Hepatocyte (in vitro differentiated cells): ENCODE measurements around the gene RNF17. TPM values are rescaled to one million over a fixed set of nuclear protein-coding genes. Genes with fewer than 3 reads are reported as not detected.
A peak's percentile ranks its signal among the peaks of the same experiment; 100 is the strongest.

Experiments
- DNase-seq: peaks from one replicate; pipeline ENCODE4 v3.0.0-alpha.2; 2016; ENCODE audit warnings: low spot score
- H2AFZ ChIP-seq: fragments of 200-600 bp; sonication (generic); 2 replicates; pipeline ENCODE4 v1.6.0; 2016; ENCODE audit warnings: antibody characterized with exemption, mild to moderate bottlenecking
- H3K27ac ChIP-seq: fragments of 200-600 bp; sonication (generic); 2 replicates; pipeline ENCODE4 v1.5.1; 2016; ENCODE audit warnings: mild to moderate bottlenecking
- H3K27me3 ChIP-seq: fragments of 200-600 bp; sonication (generic); 2 replicates; pipeline ENCODE4 v1.6.1; 2016
- H3K36me3 ChIP-seq: fragments of 200-600 bp; sonication (generic); replicated peaks from 2 replicates; pipeline ENCODE4 v1.5.1; 2016; ENCODE audit warnings: low read depth; ENCODE audit not compliant: insufficient read depth
- H3K4me1 ChIP-seq: fragments of 200-600 bp; sonication (generic); 2 replicates; pipeline ENCODE4 v1.5.1; 2016; ENCODE audit warnings: mild to moderate bottlenecking, moderate library complexity; ENCODE audit not compliant: insufficient read depth
- H3K4me2 ChIP-seq: fragments of 200-600 bp; sonication (generic); 2 replicates; pipeline ENCODE4 v1.6.0; 2016
- H3K4me3 ChIP-seq: fragments of 200-600 bp; sonication (generic); 2 replicates; pipeline ENCODE4 v1.5.1; 2016; ENCODE audit warnings: mild to moderate bottlenecking
- H3K79me2 ChIP-seq: fragments of 200-600 bp; sonication (generic); 2 replicates; pipeline ENCODE4 v1.6.0; 2017; ENCODE audit warnings: mild to moderate bottlenecking
- H3K9me2 ChIP-seq: fragments of 200-600 bp; sonication (generic); replicated peaks from 2 replicates; pipeline ENCODE4 v1.6.0; 2017; ENCODE audit warnings: mild to moderate bottlenecking; ENCODE audit not compliant: insufficient read depth
- H3K9me3 ChIP-seq: fragments of 200-600 bp; sonication (generic); 2 replicates; pipeline ENCODE4 v1.5.1; 2016; ENCODE audit warnings: low read depth, mild to moderate bottlenecking
- H4K20me1 ChIP-seq: fragments of 200-600 bp; sonication (generic); 2 replicates; pipeline ENCODE4 v1.6.0; 2016; ENCODE audit warnings: mild to moderate bottlenecking; ENCODE audit not compliant: insufficient read depth, poor library complexity, severe bottlenecking
- EZH2 ChIP-seq: fragments of 200-600 bp; sonication (generic); IDR thresholded peaks from 2 replicates; pipeline ENCODE4 v1.6.1; 2016; ENCODE audit warnings: antibody characterized with exemption, mild to moderate bottlenecking, borderline replicate concordance
- EZH2phosphoT487 ChIP-seq: fragments of 200-600 bp; sonication (generic); IDR thresholded peaks from one replicate; pipeline ENCODE4 v1.6.1; 2018; ENCODE audit warnings: antibody characterized with exemption, mild to moderate bottlenecking, low read depth, moderate library complexity; ENCODE audit not compliant: unreplicated experiment, severe bottlenecking
- WGBS: methylation state at CpG from one replicate; pipeline ENCODE4 v1.1.6; 2016; ENCODE audit warnings: low lambda C conversion rate; ENCODE audit errors: missing lambda C conversion rate; 5-methylcytosine and 5-hydroxymethylcytosine counted together
- polyA plus RNA-seq: library from polyadenylated mRNA; unstranded; fragments of >200 nt; fragmentation: Nextera tagmentation; extraction: Ambion mirVana; gene quantifications from 2 replicates; pipeline ENCODE4 v1.2.1, GENCODE V29; 2016
- total RNA-seq: library from RNA; depleted of rRNA; stranded (reverse); fragments of >200 nt; gene quantifications from 2 replicates; pipeline ENCODE4 v1.2.3, GENCODE V29; 2014
- TF ChIP-seq, protein P1 (sequence below): fragments of 200-600 bp; sonication (generic); IDR thresholded peaks from 2 replicates; pipeline ENCODE4 v1.5.1; 2016; ENCODE audit warnings: antibody characterized with exemption, mild to moderate bottlenecking; ENCODE audit not compliant: poor library complexity

Gene RNF17
- total and polyA plus RNA-seq, 2 experiments from 2014 or later = not detected

DNA sequence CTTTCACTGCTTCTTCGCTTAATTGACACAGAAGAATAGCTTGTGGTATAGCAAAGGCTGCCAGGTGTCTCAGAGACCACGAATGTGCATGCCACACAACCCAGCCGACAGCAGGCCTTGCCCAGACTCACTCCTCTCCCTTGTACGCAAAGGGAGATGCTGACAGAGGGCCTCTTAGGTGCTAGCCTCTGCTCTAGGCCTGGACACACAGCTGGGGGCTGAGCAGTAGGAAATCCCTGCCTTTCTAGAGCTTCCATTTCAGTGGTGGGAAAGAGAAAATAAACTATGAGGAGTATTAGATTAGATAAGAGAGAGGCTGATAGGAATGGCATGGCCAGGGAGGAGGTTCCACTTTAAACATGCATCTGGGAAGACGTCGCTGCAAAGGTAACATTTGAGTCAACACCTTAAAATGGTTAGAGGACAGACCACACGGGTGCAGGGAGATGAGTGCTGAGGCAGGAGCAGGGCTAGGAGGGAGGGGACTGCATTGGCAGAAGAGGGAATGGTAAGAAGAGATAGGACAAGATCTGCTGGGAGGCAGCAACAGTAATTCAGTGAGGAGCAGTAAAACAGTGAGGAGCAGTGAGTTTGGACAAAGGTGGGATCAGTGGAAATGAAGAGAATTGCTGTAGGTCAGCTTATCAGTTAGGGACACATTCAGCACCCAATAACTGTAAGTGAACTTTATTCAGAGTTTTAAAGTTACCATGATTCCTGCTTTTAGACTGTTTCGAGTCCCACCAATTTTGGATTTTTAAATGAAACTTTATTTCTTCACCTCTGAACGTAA lies 100.0 kb downstream of the RNF17 start:
- H3K27me3 ChIP-seq = no peaks in the 10 kb centered on the region
- H3K79me2 ChIP-seq = no peaks in the 10 kb centered on the region
- DNase-seq = no peak
- H2AFZ ChIP-seq = no peak overlapping the region
- H3K4me1 ChIP-seq = no peaks in the 10 kb centered on the region
- no peak overlapping the region for H3K4me2 ChIP-seq
- H3K9me2 ChIP-seq = no peaks in the 10 kb centered on the region
- TF ChIP-seq EZH2 (no peak), EZH2phosphoT487 (no peak)
- TF ChIP-seq, protein P1, sequence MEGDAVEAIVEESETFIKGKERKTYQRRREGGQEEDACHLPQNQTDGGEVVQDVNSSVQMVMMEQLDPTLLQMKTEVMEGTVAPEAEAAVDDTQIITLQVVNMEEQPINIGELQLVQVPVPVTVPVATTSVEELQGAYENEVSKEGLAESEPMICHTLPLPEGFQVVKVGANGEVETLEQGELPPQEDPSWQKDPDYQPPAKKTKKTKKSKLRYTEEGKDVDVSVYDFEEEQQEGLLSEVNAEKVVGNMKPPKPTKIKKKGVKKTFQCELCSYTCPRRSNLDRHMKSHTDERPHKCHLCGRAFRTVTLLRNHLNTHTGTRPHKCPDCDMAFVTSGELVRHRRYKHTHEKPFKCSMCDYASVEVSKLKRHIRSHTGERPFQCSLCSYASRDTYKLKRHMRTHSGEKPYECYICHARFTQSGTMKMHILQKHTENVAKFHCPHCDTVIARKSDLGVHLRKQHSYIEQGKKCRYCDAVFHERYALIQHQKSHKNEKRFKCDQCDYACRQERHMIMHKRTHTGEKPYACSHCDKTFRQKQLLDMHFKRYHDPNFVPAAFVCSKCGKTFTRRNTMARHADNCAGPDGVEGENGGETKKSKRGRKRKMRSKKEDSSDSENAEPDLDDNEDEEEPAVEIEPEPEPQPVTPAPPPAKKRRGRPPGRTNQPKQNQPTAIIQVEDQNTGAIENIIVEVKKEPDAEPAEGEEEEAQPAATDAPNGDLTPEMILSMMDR = no peak
- H3K9me3 ChIP-seq = no peaks in the 10 kb centered on the region
- WGBS = 74% methylated on average over 9 of the region's 9 CpGs
- no peaks in the 10 kb centered on the region for H3K36me3 ChIP-seq
- H4K20me1 ChIP-seq = no peaks in the 10 kb centered on the region
- no peak overlapping the region for H3K4me3 ChIP-seq
- no peak overlapping the region for H3K27ac ChIP-seq

DNA sequence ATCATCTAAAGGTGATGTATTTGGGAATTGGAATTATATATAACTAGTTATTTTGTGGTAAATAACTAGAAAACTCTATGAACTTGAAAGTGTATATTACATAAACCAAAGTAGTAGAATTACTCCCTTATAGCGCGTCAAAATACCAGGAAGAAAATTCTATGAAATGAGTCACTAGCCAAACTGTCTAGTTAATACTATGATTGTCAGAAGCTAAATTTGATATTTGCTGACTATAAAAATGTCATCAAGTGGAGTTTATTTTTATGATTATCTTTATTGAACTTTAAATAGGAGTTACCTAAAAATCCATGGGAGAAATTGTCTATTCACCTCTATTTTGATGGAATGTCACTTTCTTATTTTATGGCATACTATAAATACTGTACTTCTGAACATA lies 100.6 kb downstream of the RNF17 start:
- Histone ChIP-seq H3K79me2 (no peaks in the 10 kb centered on the region), H3K4me3 (no peak overlapping the region), H3K36me3 (no peaks in the 10 kb centered on the region), H2AFZ (no peak overlapping the region), H3K9me2 (no peaks in the 10 kb centered on the region), H3K27me3 (no peaks in the 10 kb centered on the region), H3K9me3 (no peaks in the 10 kb centered on the region), H3K4me2 (no peak overlapping the region), H3K27ac (no peak overlapping the region), H4K20me1 (no peaks in the 10 kb centered on the region), H3K4me1 (no peaks in the 10 kb centered on the region)
- no peak for DNase-seq
- WGBS = 95% methylated on average over 2 of the region's 2 CpGs
- TF ChIP-seq, protein P1 = no peak
- TF ChIP-seq EZH2phosphoT487 (no peak), EZH2 (no peak)

DNA sequence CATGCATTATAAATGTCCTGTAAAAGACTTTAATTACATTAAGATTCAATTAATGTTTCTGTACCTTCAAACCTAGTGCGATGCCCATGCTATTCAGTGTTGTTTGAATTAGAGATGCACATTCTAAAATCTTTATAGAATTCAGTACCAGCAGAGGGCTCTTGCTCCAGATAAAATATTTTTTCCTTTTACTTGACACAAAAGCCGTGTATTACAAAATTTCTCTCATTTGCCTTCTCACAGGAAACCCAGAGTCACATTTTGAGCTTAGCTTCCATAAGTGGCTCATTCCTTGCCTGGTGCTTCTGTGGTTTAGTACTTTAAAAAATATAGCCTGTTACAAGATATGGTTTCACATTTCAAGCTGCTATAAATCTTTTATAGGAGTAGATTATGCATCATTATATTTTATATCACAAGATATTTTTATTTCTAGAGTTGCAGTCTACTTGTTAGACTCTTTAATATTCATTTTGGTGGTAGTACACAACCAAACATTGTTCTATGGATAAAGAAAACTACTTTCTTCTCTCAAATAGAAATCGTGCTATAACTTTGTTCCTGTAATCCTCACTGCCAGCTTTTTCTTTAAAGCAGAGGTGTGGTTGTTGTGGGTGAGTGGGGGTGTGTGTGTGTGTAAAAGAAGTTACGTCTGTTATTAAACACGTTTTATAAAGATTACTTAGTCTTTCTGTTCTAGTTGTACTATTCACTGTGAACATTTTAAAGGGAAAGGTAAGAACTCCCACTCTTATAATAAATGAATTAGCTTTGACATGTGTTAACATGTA lies 101.4 kb downstream of the RNF17 start:
- H4K20me1 ChIP-seq = no peaks in the 10 kb centered on the region
- 67% methylated on average over 5 of the region's 5 CpGs for WGBS
- no peak for DNase-seq
- H3K9me2 ChIP-seq = no peaks in the 10 kb centered on the region
- no peaks in the 10 kb centered on the region for H3K27me3 ChIP-seq
- H3K36me3 ChIP-seq = no peaks in the 10 kb centered on the region
- no peaks in the 10 kb centered on the region for H3K79me2 ChIP-seq
- H3K4me3 ChIP-seq = no peak overlapping the region
- H3K4me2 ChIP-seq = no peak overlapping the region
- TF ChIP-seq EZH2 = no peak
- TF ChIP-seq, protein P1 = peak; percentile 25
- no peak overlapping the region for H2AFZ ChIP-seq
- no peak overlapping the region for H3K27ac ChIP-seq
- no peaks in the 10 kb centered on the region for H3K4me1 ChIP-seq
- H3K9me3 ChIP-seq = no peaks in the 10 kb centered on the region
